K562 (cell line): ENCODE measurements around the gene TP53BP2. TPM values are rescaled to one million over a fixed set of nuclear protein-coding genes. Genes with fewer than 3 reads are reported as not detected.

ENCODE experiments used
- GATAD2A ChIP-seq: fragments of 450-650 bp; IDR thresholded peaks from 2 replicates; pipeline ENCODE4 v1.6.1; 2017
- KAT7 ChIP-seq: sonication (generic); formaldehyde crosslinking; IDR thresholded peaks from 2 replicates; pipeline ENCODE4 v1.8.0; 2022; ENCODE audit warnings: missing genetic modification reagents, mild to moderate bottlenecking, borderline replicate concordance
- L3MBTL2 ChIP-seq: fragments of 450-650 bp; IDR thresholded peaks from 2 replicates; pipeline ENCODE4 v1.6.1; 2016; ENCODE audit warnings: mild to moderate bottlenecking, moderate library complexity
- NEUROD1 ChIP-seq: fragments of 150-350 bp; IDR thresholded peaks from 2 replicates; pipeline ENCODE4 v1.6.1; 2014; ENCODE audit warnings: borderline replicate concordance, low read length, low read depth; ENCODE audit not compliant: partially characterized antibody
- NFIC ChIP-seq: fragments of 450-650 bp; IDR thresholded peaks from 2 replicates; pipeline ENCODE4 v1.6.1; 2017; ENCODE audit warnings: mild to moderate bottlenecking, inconsistent platforms
- NR3C1 ChIP-seq: sonication (generic); formaldehyde crosslinking; IDR thresholded peaks from 2 replicates; pipeline ENCODE4 v1.8.1; 2022; ENCODE audit warnings: missing genetic modification reagents
- RBFOX2 ChIP-seq: fragments of 200-400 bp; formaldehyde crosslinking; IDR thresholded peaks from 2 replicates; pipeline ENCODE4 v1.6.1; 2017; ENCODE audit warnings: low read depth, mild to moderate bottlenecking, low read length, moderate library complexity
- SMAD3 ChIP-seq: fragments of 450-650 bp; formaldehyde crosslinking; conservative IDR thresholded peaks from 2 replicates; pipeline ENCODE4 v1.4.0; 2020; ENCODE audit warnings: mild to moderate bottlenecking
- SRSF3 ChIP-seq: fragments of 200-400 bp; formaldehyde crosslinking; IDR thresholded peaks from 2 replicates; pipeline ENCODE4 v1.6.1; 2016; ENCODE audit warnings: mild to moderate bottlenecking, low read length, moderate library complexity; ENCODE audit not compliant: insufficient read depth
- TAF9B ChIP-seq: fragments of 450-650 bp; IDR thresholded peaks from 2 replicates; pipeline ENCODE4 v1.6.1; 2018; ENCODE audit warnings: mild to moderate bottlenecking; ENCODE audit not compliant: partially characterized antibody
- YY1 ChIP-seq, 3 experiments: IDR thresholded peaks; 2 replicates each; pipeline ENCODE4 v1.6.1; 2011; ENCODE audit warnings: low read length in 2 of 3, mild to moderate bottlenecking in 2 of 3, moderate library complexity in 2 of 3, borderline replicate concordance in 1 of 3, control low read depth in 1 of 3, low read depth in 1 of 3; ENCODE audit not compliant: insufficient read depth in 3 of 3, insufficient replicate concordance in 2 of 3, control insufficient read depth in 1 of 3, insufficient read length in 1 of 3; ENCODE audit errors: extremely low read depth in 1 of 3
- ZNF134 ChIP-seq: fragments of 250-450 bp; sonication (Bioruptor Pico); conservative IDR thresholded peaks from 2 replicates; pipeline ENCODE4 v1.4.0; 2020
- ZNF274 ChIP-seq: IDR thresholded peaks from 2 replicates; pipeline ENCODE4 v1.6.1; 2011; ENCODE audit warnings: low read depth, mild to moderate bottlenecking, low read length, moderate library complexity, borderline replicate concordance
- ZNF778 ChIP-seq: fragments of 450-650 bp; formaldehyde crosslinking; IDR thresholded peaks from 2 replicates; pipeline ENCODE4 v1.4.0; 2020; ENCODE audit warnings: mild to moderate bottlenecking, moderate library complexity
- polyA plus RNA-seq, 8 experiments: library from polyadenylated mRNA; depleted of rRNA in 4 of 8; stranded (reverse) in 5 of 8; unstranded in 3 of 8; fragments of >200 nt; fragmentation: Nextera tagmentation in 2 of 8; fragmentation: Illumina TruSeq in 1 of 8; extraction: Ambion mirVana in 2 of 8; extraction: Trizol in 1 of 8; gene quantifications; 2 replicates each; pipeline versions ENCODE4 v1.2.1 to v1.2.3, GENCODE V29; 2011 to 2014; ENCODE audit warnings: inconsistent platforms in 1 of 8, missing spikeins in 1 of 8
- total RNA-seq, 7 experiments: library from RNA; depleted of rRNA in 6 of 7; stranded (reverse); fragments of >200 nt in 6 of 7; fragmentation: Illumina TruSeq in 2 of 7; extraction: Trizol in 2 of 7; gene quantifications; 2 replicates each; pipeline versions ENCODE4 v1.2.1 to v1.2.3, GENCODE V29; 2011 to 2021; ENCODE audit warnings: low replicate concordance in 1 of 7
- TF ChIP-seq, protein P1 (sequence below): fragments of 200-800 bp; sonication (Bioruptor generic); IDR thresholded peaks from 2 replicates; pipeline ENCODE4 v1.6.1; 2017; ENCODE audit warnings: missing genetic modification characterization, missing compliant biosample characterization
- TF ChIP-seq, protein P2 (sequence below), 3 experiments: IDR thresholded peaks in 2 of 3; conservative IDR thresholded peaks in 1 of 3; 2 replicates each; pipeline ENCODE4 v1.5.1; 2011 to 2012; ENCODE audit warnings: low read length in 3 of 3, mild to moderate bottlenecking in 3 of 3, control low read depth in 2 of 3, improper control_type of control experiment in 1 of 3, inconsistent platforms in 1 of 3, low read depth in 1 of 3, mixed read lengths in 1 of 3, moderate library complexity in 1 of 3; ENCODE audit not compliant: insufficient read depth in 2 of 3

TP53BP2 gene
- total and polyA plus RNA-seq, 9 of the 15 experiments (the other 6 are each of a cell fraction or from before 2014, with no cell fraction given) = 17.0 to 69.6 (median 40.1) TPM

DNA sequence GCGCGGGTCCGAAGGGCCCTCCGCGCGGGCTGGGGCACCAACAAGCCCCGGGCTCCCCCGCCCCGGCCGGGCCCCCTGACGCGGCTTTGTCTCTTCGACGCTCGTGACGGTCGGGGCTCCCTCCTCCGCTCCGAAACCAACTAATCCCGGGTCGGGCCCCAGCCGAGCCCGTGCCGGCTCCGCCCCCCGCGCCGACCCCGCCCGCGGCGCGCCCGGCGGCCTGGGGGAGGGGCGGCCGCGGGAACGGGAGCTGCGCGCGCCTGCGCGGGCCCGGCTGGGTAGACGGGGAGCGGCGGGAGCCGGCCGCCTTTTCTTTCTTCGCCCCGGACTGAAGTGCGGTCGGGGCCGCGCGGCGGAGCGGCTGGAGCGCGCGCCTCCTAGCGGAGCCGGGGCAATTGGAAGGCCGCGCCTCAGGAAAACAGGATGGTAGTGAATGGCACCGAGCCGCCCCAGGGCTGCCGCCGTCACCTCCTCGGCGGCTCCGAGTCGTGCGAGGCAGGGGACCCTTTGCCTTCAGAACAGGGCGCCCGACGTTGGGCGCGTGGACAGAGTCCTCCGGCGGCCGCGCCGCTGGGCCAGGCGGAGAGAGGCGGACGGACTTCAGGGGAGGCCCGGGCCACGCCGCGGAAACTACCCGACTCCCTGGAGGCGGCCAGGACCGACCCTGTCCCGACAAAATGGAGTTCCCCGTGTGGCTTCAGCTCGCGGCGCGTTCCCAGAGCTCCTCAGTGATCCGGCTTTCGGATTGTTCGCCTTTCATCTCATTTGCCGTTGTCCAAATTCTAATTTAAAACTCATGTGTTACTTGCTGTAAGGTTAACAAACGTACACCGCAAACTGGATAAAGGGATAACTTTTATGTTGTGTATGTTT, at the start of gene TP53BP2 (continued):
- TF ChIP-seq NFIC (peak; percentile 43), TAF9B (peak; percentile 44), ZNF778 (CRISPR knock-in tag) (no peak), SMAD3 (CRISPR knock-in tag) (peak; percentile 78), GATAD2A (peak; percentile 82), KAT7 (CRISPR knock-in tag) (peak; percentile 77; the same call in 1 of the 2 replicates), SRSF3 (0 out of 2 replicates have a peak, but pooled peaks have one; percentile 84), NEUROD1 (peak; percentile 33), YY1 (IDR thresholded peaks at IDR 0.05; ENCODE audit: borderline replicate concordance in 1 of 3, control insufficient read depth in 1 of 3, extremely low read depth in 1 of 3, insufficient read depth in 3 of 3, insufficient read length in 1 of 3, insufficient replicate concordance in 2 of 3, low read depth in 1 of 3, low read length in 2 of 3) (peak; percentile 39 to 83 (median 78)), NR3C1 (CRISPR knock-in tag) (0 out of 2 replicates have a peak, but pooled peaks have one; percentile 52), L3MBTL2 (peak; percentile 89), RBFOX2 (peak; percentile 96), ZNF134 (CRISPR knock-in tag) (peak; percentile 33; the same call in 1 of the 2 replicates), ZNF274 (peak; percentile 37; the same call in 1 of the 2 replicates)
- TF ChIP-seq, protein P1, sequence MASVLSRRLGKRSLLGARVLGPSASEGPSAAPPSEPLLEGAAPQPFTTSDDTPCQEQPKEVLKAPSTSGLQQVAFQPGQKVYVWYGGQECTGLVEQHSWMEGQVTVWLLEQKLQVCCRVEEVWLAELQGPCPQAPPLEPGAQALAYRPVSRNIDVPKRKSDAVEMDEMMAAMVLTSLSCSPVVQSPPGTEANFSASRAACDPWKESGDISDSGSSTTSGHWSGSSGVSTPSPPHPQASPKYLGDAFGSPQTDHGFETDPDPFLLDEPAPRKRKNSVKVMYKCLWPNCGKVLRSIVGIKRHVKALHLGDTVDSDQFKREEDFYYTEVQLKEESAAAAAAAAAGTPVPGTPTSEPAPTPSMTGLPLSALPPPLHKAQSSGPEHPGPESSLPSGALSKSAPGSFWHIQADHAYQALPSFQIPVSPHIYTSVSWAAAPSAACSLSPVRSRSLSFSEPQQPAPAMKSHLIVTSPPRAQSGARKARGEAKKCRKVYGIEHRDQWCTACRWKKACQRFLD (CRISPR knock-in tag) = peak; percentile 97
- TF ChIP-seq, protein P2, sequence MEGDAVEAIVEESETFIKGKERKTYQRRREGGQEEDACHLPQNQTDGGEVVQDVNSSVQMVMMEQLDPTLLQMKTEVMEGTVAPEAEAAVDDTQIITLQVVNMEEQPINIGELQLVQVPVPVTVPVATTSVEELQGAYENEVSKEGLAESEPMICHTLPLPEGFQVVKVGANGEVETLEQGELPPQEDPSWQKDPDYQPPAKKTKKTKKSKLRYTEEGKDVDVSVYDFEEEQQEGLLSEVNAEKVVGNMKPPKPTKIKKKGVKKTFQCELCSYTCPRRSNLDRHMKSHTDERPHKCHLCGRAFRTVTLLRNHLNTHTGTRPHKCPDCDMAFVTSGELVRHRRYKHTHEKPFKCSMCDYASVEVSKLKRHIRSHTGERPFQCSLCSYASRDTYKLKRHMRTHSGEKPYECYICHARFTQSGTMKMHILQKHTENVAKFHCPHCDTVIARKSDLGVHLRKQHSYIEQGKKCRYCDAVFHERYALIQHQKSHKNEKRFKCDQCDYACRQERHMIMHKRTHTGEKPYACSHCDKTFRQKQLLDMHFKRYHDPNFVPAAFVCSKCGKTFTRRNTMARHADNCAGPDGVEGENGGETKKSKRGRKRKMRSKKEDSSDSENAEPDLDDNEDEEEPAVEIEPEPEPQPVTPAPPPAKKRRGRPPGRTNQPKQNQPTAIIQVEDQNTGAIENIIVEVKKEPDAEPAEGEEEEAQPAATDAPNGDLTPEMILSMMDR (IDR thresholded peaks at IDR 0.05 in 2 of 3, conservative IDR thresholded peaks at IDR 0.05 in 1 of 3; ENCODE audit: insufficient read depth in 2 of 3, low read depth in 1 of 3, low read length in 3 of 3) = peak; percentile 74 to 87 (median 81)
